Measurements from ENCODE around the gene DSG3. TPM values are rescaled to one million over a fixed set of nuclear protein-coding genes. Genes with fewer than 3 reads are reported as not detected.

DSG3 gene
- polyA plus RNA-seq, 1 donor (not counting 4 experiments of a cell fraction or from before 2014, with no cell fraction given): 259 TPM

GRCh38 chr18:31489311-31489710 lies 41.8 kb downstream of the DSG3 start:
- H3K9me1 ChIP-seq (ENCODE audit: control insufficient read depth, extremely low read depth, insufficient read depth, low read length): no peaks in the 10 kb centered on the region
- H3K79me2 ChIP-seq (ENCODE audit: control insufficient read depth, insufficient read depth, low read length): no peaks in the 10 kb centered on the region
- dilution Hi-C loops (cut with MboI; ENCODE audit: extremely low pct_ligation_motif_present, low sequenced_read_pairs): no loop called here
- FAIRE-seq (peak; percentile 83), DNase-seq (ENCODE audit: low read depth, low spot score) (no peak)
- no peak overlapping the region for H3K4me3 ChIP-seq (ENCODE audit: control insufficient read depth in 2 of 3, extremely low read depth in 1 of 3, insufficient read depth in 2 of 3, low read depth in 1 of 3, low read length in 3 of 3)
- no peak overlapping the region for H2AFZ ChIP-seq (ENCODE audit: control insufficient read depth, low read length)
- no peaks in the 10 kb centered on the region for H3K9me3 ChIP-seq (ENCODE audit: control insufficient read depth, low read depth, low read length)
- no peaks in the 10 kb centered on the region for H3K27me3 ChIP-seq (ENCODE audit: control insufficient read depth, extremely low read depth, insufficient read depth, low read length)
- no peaks in the 10 kb centered on the region for H4K20me1 ChIP-seq (ENCODE audit: control insufficient read depth, extremely low read depth, insufficient read depth, low read length)
- H3K9ac ChIP-seq (ENCODE audit: control insufficient read depth, extremely low read depth, insufficient read depth, low read length): peak overlapping the region; percentile 62
- H3K4me1 ChIP-seq (ENCODE audit: control insufficient read depth, extremely low read depth, insufficient read depth, low read length): peaks cover 62% of the 10 kb centered on the region
- H3K4me2 ChIP-seq (ENCODE audit: control insufficient read depth, extremely low read depth, insufficient read depth, low read depth, low read length): peak overlapping the region; percentile 64
- no peaks in the 10 kb centered on the region for H3K36me3 ChIP-seq (ENCODE audit: control insufficient read depth in 2 of 2, extremely low read depth in 1 of 2, insufficient read depth in 2 of 2, low read length in 2 of 2)
- TF ChIP-seq CTCF (optimal IDR thresholded peaks at IDR 0.05 in 1 of 3, IDR thresholded peaks at IDR 0.05 in 1 of 3, conservative IDR thresholded peaks at IDR 0.05 in 1 of 3; ENCODE audit: extremely low read depth in 1 of 3, insufficient read depth in 2 of 3, low read length in 3 of 3) (no peak), EZH2 (IDR thresholded peaks at IDR 0.05; ENCODE audit: low read length) (no peak)
- peak overlapping the region; percentile 91 for H3K27ac ChIP-seq (ENCODE audit: control insufficient read depth, insufficient read depth, low read length)

- Histone ChIP-seq H3K9me3 (ENCODE audit: control insufficient read depth, low read depth, low read length) (no peaks in the 10 kb centered on the region), H2AFZ (ENCODE audit: control insufficient read depth, low read length) (no peak overlapping the region), H3K4me1 (ENCODE audit: control insufficient read depth, extremely low read depth, insufficient read depth, low read length) (peaks cover 59% of the 10 kb centered on the region), H3K79me2 (ENCODE audit: control insufficient read depth, insufficient read depth, low read length) (no peaks in the 10 kb centered on the region), H3K4me2 (ENCODE audit: control insufficient read depth, extremely low read depth, insufficient read depth, low read depth, low read length) (peak overlapping the region; percentile 81), H3K9me1 (ENCODE audit: control insufficient read depth, extremely low read depth, insufficient read depth, low read length) (no peaks in the 10 kb centered on the region), H3K27ac (ENCODE audit: control insufficient read depth, insufficient read depth, low read length) (peak overlapping the region; percentile 91), H3K27me3 (ENCODE audit: control insufficient read depth, extremely low read depth, insufficient read depth, low read length) (no peaks in the 10 kb centered on the region), H4K20me1 (ENCODE audit: control insufficient read depth, extremely low read depth, insufficient read depth, low read length) (no peaks in the 10 kb centered on the region), H3K9ac (ENCODE audit: control insufficient read depth, extremely low read depth, insufficient read depth, low read length) (peak overlapping the region; percentile 62), H3K36me3 (ENCODE audit: control insufficient read depth in 2 of 2, extremely low read depth in 1 of 2, insufficient read depth in 2 of 2, low read length in 2 of 2) (no peaks in the 10 kb centered on the region), H3K4me3 (ENCODE audit: control insufficient read depth in 2 of 3, extremely low read depth in 1 of 3, insufficient read depth in 2 of 3, low read depth in 1 of 3, low read length in 3 of 3) (peak overlapping the region in 2 of 3 experiments; percentile 36 to 43)
- peak; percentile 96 for FAIRE-seq
- dilution Hi-C loops (cut with MboI; ENCODE audit: extremely low pct_ligation_motif_present, low sequenced_read_pairs): no loop called here
- no peak for DNase-seq (ENCODE audit: low read depth, low spot score)
- TF ChIP-seq EZH2 (IDR thresholded peaks at IDR 0.05; ENCODE audit: low read length): no peak
- TF ChIP-seq CTCF (optimal IDR thresholded peaks at IDR 0.05 in 1 of 3, IDR thresholded peaks at IDR 0.05 in 1 of 3, conservative IDR thresholded peaks at IDR 0.05 in 1 of 3; ENCODE audit: extremely low read depth in 1 of 3, insufficient read depth in 2 of 3, low read length in 3 of 3): no peak
Observed at GRCh38 chr18:31490387-31490786, 42.8 kb downstream of the DSG3 start.
